ENCODE data around the gene DRD3. TPM values are rescaled to one million over a fixed set of nuclear protein-coding genes. Genes with fewer than 3 reads are reported as not detected.

The DRD3 gene
- total RNA-seq, 2 experiments from 2014 or later = not detected

- ChIA-PET CTCF (no interaction called here), POLR2A (no interaction called here)
- Mint-ChIP-seq H3K4me3 (no peak overlapping the region), H3K36me3 (ENCODE audit: low read depth) (no peaks in the 10 kb centered on the region), H3K9me3 (ENCODE audit: insufficient read depth) (no peaks in the 10 kb centered on the region), H3K4me1 (ENCODE audit: low read depth) (no peaks in the 10 kb centered on the region), H3K27ac (no peak overlapping the region), H3K27me3 (ENCODE audit: low read depth) (peaks cover 3% of the 10 kb centered on the region)
- ATAC-seq (no peak), DNase-seq (no peak)
Observed at GRCh38 chr3:114120211-114120610, 58.6 kb downstream of the DRD3 start.

DNA sequence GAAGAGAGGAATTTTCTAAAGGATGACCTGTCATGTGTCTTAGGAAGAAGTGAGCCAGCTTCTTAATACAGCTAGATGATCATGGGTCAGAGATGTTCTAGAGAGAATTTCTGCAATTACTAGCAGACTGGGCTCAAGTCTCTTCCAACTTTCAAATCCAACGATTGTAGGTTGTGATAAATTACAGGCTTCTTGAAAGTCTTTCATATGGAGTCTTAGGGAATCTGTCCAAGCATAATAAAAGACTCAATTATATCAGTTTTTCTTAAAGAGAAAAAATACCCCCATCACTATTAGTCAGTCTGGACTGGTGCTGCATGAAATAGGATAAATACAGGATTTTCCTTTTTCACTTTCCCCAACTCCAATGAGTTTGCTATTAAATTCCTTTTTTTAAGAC lies 59.1 kb downstream of the DRD3 start:
- POLR2A ChIA-PET = no interaction called here
- ATAC-seq (no peak), DNase-seq (no peak)
- H3K4me1 Mint-ChIP-seq (ENCODE audit: low read depth) = no peaks in the 10 kb centered on the region
- H3K4me3 Mint-ChIP-seq = no peak overlapping the region
- peaks cover 3% of the 10 kb centered on the region for H3K27me3 Mint-ChIP-seq (ENCODE audit: low read depth)
- no peaks in the 10 kb centered on the region for H3K36me3 Mint-ChIP-seq (ENCODE audit: low read depth)
- CTCF ChIA-PET = no interaction called here
- H3K27ac Mint-ChIP-seq = no peak overlapping the region
- no peaks in the 10 kb centered on the region for H3K9me3 Mint-ChIP-seq (ENCODE audit: insufficient read depth)

DNA sequence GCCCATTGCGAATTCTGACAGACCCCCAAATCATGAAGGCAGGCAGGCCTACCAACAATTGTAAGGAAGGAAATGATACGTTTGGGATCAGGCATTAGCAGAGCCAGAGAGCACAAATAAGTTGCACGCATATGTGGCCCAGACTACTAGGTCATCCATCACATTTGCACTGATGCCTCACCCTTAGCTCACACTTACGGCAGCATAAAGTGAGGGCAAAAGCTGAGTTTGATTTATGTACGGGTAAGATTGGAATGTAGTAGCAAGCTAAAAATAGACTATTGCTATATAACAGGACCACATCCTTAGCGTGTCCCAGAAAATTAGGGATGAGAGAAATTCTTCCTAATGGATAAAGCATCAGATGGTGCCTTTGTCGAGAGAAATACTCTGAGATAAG lies 63.7 kb downstream of the DRD3 start:
- H3K27me3 Mint-ChIP-seq (ENCODE audit: low read depth) = peaks cover 4% of the 10 kb centered on the region
- no peaks in the 10 kb centered on the region for H3K4me1 Mint-ChIP-seq (ENCODE audit: low read depth)
- no peak overlapping the region for H3K4me3 Mint-ChIP-seq
- H3K27ac Mint-ChIP-seq = no peak overlapping the region
- ChIA-PET CTCF (no interaction called here), POLR2A (no interaction called here)
- H3K9me3 Mint-ChIP-seq (ENCODE audit: insufficient read depth) = no peaks in the 10 kb centered on the region
- ATAC-seq = no peak
- DNase-seq = no peak
- H3K36me3 Mint-ChIP-seq (ENCODE audit: low read depth) = no peaks in the 10 kb centered on the region

GRCh38 chr3:114114719-114115118 lies 64.1 kb downstream of the DRD3 start:
- ChIA-PET POLR2A (no interaction called here), CTCF (no interaction called here)
- no peaks in the 10 kb centered on the region for H3K4me1 Mint-ChIP-seq (ENCODE audit: low read depth)
- no peak overlapping the region for H3K27ac Mint-ChIP-seq
- DNase-seq (no peak), ATAC-seq (no peak)
- H3K27me3 Mint-ChIP-seq (ENCODE audit: low read depth) = peaks cover 4% of the 10 kb centered on the region
- no peaks in the 10 kb centered on the region for H3K36me3 Mint-ChIP-seq (ENCODE audit: low read depth)
- no peaks in the 10 kb centered on the region for H3K9me3 Mint-ChIP-seq (ENCODE audit: insufficient read depth)
- H3K4me3 Mint-ChIP-seq = no peak overlapping the region

DNA sequence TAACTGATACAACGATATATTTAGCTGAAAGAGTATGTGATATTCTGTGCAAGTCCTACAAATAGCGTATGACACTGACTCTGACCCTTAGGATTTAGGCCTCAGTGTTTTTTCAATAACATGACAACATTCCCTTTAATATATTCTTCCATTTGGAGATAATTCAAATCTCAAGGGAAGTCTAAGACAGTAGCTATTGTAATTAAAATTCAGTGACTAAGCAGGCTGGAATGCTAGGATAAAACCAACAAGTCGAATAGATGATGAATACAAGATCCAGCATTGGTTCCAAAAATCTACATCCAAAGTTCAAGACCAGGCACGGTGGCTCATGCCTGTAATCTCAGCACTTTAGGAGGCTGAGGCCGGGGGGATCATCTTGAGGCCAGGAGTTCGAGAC lies 66.2 kb downstream of the DRD3 start:
- ATAC-seq (no peak), DNase-seq (no peak)
- H3K27ac Mint-ChIP-seq = no peak overlapping the region
- ChIA-PET CTCF (no interaction called here), POLR2A (no interaction called here)
- peaks cover 6% of the 10 kb centered on the region for H3K27me3 Mint-ChIP-seq (ENCODE audit: low read depth)
- H3K4me1 Mint-ChIP-seq (ENCODE audit: low read depth) = no peaks in the 10 kb centered on the region
- no peaks in the 10 kb centered on the region for H3K9me3 Mint-ChIP-seq (ENCODE audit: insufficient read depth)
- H3K36me3 Mint-ChIP-seq (ENCODE audit: low read depth) = no peaks in the 10 kb centered on the region
- no peak overlapping the region for H3K4me3 Mint-ChIP-seq

DNA sequence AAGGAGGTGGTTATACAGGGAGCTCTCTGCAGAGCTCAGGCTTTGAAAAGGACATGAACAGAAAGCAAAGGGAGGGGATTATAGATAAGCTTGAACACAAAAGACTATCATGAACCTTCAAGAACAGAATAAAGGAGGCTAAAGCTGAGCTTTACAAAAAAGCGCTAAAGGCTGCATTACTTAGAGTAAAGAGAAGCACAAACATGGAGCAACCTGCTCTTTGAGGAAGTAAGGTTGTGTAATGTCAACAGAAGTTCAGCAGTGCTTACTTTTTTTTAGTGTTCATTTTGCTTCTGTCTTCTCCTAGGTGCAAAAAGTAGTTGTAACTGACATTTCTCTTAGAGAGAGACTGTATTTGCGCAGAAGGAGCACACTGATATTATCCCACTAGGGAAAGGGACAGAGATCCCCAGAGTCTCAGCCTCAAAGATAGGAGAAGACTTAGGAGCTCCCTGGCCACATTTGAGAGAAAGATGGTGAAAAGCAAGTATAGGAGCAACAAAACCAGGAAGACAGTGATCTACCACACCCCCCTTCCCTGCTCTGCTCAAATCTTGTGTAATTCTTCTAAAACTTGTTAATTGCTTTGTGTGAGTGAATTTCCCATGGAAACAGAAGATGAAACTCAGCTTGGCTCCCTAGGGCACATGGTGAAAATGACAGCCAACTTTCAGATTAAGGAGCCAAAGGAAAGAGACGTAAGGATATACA lies 67.6 kb downstream of the DRD3 start:
- Mint-ChIP-seq H3K4me3 (no peak overlapping the region), H3K36me3 (ENCODE audit: low read depth) (no peaks in the 10 kb centered on the region), H3K9me3 (ENCODE audit: insufficient read depth) (no peaks in the 10 kb centered on the region), H3K27me3 (ENCODE audit: low read depth) (peaks cover 8% of the 10 kb centered on the region), H3K4me1 (ENCODE audit: low read depth) (no peaks in the 10 kb centered on the region), H3K27ac (no peak overlapping the region)
- no peak for ATAC-seq
- ChIA-PET CTCF (no interaction called here), POLR2A (no interaction called here)
- no peak for DNase-seq

DNA sequence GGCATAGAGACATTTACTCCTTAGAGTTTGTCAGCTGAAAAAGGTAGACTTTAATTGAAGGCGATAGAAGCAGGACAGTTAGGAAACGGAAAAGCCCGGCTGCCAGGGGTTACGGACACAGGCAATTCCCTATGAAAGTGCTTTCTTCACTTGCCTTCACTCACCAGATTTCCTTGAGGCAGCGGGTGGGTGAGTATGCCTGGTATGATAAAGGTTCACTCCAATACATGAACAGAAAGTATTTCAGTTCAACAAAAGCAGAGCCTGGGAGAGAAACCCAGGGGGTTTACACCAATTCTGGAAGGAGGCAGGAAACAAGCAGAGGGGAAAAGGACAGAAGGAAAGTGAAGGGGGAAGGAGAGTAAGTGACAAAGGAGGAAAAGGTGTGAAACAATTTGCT lies 68.4 kb downstream of the DRD3 start:
- no peak for ATAC-seq
- CTCF ChIA-PET = no interaction called here
- Mint-ChIP-seq H3K4me3 (no peak overlapping the region), H3K4me1 (ENCODE audit: low read depth) (no peaks in the 10 kb centered on the region), H3K36me3 (ENCODE audit: low read depth) (no peaks in the 10 kb centered on the region), H3K27ac (no peak overlapping the region), H3K9me3 (ENCODE audit: insufficient read depth) (no peaks in the 10 kb centered on the region), H3K27me3 (ENCODE audit: low read depth) (peaks cover 8% of the 10 kb centered on the region)
- POLR2A ChIA-PET = no interaction called here
- DNase-seq = no peak

GRCh38 chr3:114108137-114108536 lies 70.7 kb downstream of the DRD3 start:
- no peaks in the 10 kb centered on the region for H3K4me1 Mint-ChIP-seq (ENCODE audit: low read depth)
- no peaks in the 10 kb centered on the region for H3K9me3 Mint-ChIP-seq (ENCODE audit: insufficient read depth)
- H3K36me3 Mint-ChIP-seq (ENCODE audit: low read depth) = no peaks in the 10 kb centered on the region
- ATAC-seq (no peak), DNase-seq (no peak)
- POLR2A ChIA-PET = no interaction called here
- CTCF ChIA-PET = no interaction called here
- H3K27me3 Mint-ChIP-seq (ENCODE audit: low read depth) = peaks cover 8% of the 10 kb centered on the region
- no peak overlapping the region for H3K27ac Mint-ChIP-seq
- no peak overlapping the region for H3K4me3 Mint-ChIP-seq

GRCh38 chr3:114104414-114104813 lies 74.4 kb downstream of the DRD3 start:
- ATAC-seq (no peak), DNase-seq (no peak)
- Mint-ChIP-seq H3K36me3 (ENCODE audit: low read depth) (no peaks in the 10 kb centered on the region), H3K27me3 (ENCODE audit: low read depth) (peaks cover 14% of the 10 kb centered on the region), H3K27ac (no peak overlapping the region), H3K9me3 (ENCODE audit: insufficient read depth) (no peaks in the 10 kb centered on the region), H3K4me3 (no peak overlapping the region), H3K4me1 (ENCODE audit: low read depth) (no peaks in the 10 kb centered on the region)
- ChIA-PET CTCF (no interaction called here), POLR2A (no interaction called here)

GRCh38 chr3:114103858-114104257 lies 75.0 kb downstream of the DRD3 start:
- peaks cover 12% of the 10 kb centered on the region for H3K27me3 Mint-ChIP-seq (ENCODE audit: low read depth)
- CTCF ChIA-PET = no interaction called here

DNA sequence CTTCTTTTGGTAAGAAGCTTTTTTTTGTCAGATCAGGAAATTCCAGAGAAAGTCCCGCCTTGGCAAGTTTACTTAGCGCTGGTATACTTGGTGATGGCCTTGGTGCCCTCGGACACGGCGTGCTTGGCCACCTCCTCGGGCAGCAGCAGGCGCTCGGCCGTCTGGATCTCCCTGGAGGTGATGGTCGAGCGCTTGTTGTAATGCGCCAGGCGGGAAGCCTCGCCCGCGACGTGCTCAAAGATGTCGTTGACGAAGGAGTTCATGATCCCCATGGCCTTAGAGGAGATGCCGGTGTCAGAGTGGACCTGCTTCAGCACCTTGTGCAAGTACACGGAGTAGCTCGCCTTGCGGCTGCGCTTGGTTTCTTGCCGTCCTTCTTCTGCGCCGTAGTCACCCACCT lies 75.7 kb downstream of the DRD3 start:
- Mint-ChIP-seq H3K27ac (no peak overlapping the region), H3K9me3 (ENCODE audit: insufficient read depth) (no peaks in the 10 kb centered on the region), H3K4me3 (no peak overlapping the region), H3K4me1 (ENCODE audit: low read depth) (no peaks in the 10 kb centered on the region), H3K36me3 (ENCODE audit: low read depth) (no peaks in the 10 kb centered on the region), H3K27me3 (ENCODE audit: low read depth) (peaks cover 12% of the 10 kb centered on the region)
- POLR2A ChIA-PET = no interaction called here
- CTCF ChIA-PET = no interaction called here
- ATAC-seq = no peak
- DNase-seq = no peak

More at GRCh38 chr3:114103858-114104257, 75.0 kb downstream of the DRD3 start:
- ATAC-seq (no peak), DNase-seq (no peak)
- H3K4me3 Mint-ChIP-seq = no peak overlapping the region
- no peaks in the 10 kb centered on the region for H3K4me1 Mint-ChIP-seq (ENCODE audit: low read depth)
- no peak overlapping the region for H3K27ac Mint-ChIP-seq
- POLR2A ChIA-PET = no interaction called here
- H3K36me3 Mint-ChIP-seq (ENCODE audit: low read depth) = no peaks in the 10 kb centered on the region
- no peaks in the 10 kb centered on the region for H3K9me3 Mint-ChIP-seq (ENCODE audit: insufficient read depth)

DNA sequence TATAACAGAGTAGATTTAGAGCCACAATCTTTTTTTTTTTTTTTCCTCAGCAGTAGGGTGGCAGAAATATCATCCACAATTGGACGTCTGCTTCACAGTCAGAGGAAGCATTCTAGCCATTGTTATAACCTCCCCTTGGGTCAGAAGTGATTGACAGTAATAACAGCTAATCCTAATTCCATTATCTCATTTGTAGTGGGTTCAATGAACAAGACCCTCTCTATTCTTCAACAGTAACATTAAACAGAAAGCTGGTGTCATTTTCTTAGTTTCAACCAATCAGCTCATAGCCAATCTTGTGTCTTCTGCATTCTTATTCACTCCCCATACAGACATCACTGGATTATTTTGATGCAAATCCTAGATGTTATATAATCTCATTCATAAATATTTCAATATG lies 77.8 kb downstream of the DRD3 start:
- Mint-ChIP-seq H3K4me1 (ENCODE audit: low read depth) (no peaks in the 10 kb centered on the region), H3K27me3 (ENCODE audit: low read depth) (peaks cover 15% of the 10 kb centered on the region)
- CTCF ChIA-PET = interaction anchor here (0.7 to 1.4 kb wide), 3 partner anchors 15 to 318 kb away, joined by 3 read pairs; no protein-coding TSS in a partner anchor

DNA sequence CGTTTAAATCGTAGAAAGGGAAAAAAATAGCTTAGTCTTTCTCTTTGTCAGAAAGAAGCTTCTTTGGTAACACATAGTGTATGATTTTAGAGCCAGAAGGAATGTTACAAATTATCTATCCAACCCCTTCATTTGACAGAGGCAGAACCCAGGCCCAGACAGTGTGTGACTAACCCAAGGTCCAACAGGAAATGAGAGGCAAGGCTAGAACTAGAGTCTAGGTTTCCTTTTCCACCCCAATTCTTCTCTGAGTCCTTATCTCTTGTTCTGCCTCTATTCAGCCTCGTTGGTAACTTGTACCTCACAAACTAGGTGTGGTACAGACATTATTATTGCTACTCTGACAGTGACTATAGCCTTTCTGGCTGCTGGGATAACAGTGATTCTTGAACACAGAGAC lies 83.1 kb downstream of the DRD3 start:
- Mint-ChIP-seq H3K9me3 (ENCODE audit: insufficient read depth) (no peaks in the 10 kb centered on the region), H3K4me1 (ENCODE audit: low read depth) (no peaks in the 10 kb centered on the region), H3K4me3 (no peak overlapping the region), H3K27me3 (ENCODE audit: low read depth) (peaks cover 26% of the 10 kb centered on the region), H3K36me3 (ENCODE audit: low read depth) (no peaks in the 10 kb centered on the region), H3K27ac (no peak overlapping the region)
- DNase-seq = no peak
- POLR2A ChIA-PET = no interaction called here
- CTCF ChIA-PET = no interaction called here
- ATAC-seq = no peak

More for the DNA sequence above, 77.8 kb downstream of the DRD3 start:
- ATAC-seq (no peak), DNase-seq (no peak)
- Mint-ChIP-seq H3K9me3 (ENCODE audit: insufficient read depth) (no peaks in the 10 kb centered on the region), H3K27ac (no peak overlapping the region), H3K4me3 (no peak overlapping the region), H3K36me3 (ENCODE audit: low read depth) (no peaks in the 10 kb centered on the region)
- POLR2A ChIA-PET = no interaction called here
